ENCODE results near the gene SVIL.
"Not testable (repeated sequence)": the region's sequence is repeated elsewhere in the genome, so short reads cannot be mapped to it uniquely, and the experiment has no call there.

Gene SVIL

GRCh38 chr10:29515879-29516278 is 118.9 kb downstream of the SVIL start:
- not testable (repeated sequence) for DNase-seq (ENCODE audit: low read depth)

GRCh38 chr10:29515104-29515503 is 119.7 kb downstream of the SVIL start:
- DNase-seq (ENCODE audit: low read depth) = not testable (repeated sequence)

- no peak for DNase-seq (ENCODE audit: low read depth)
Measured at GRCh38 chr10:29514306-29514705, 120.5 kb downstream of the SVIL start.

- no peak for DNase-seq (ENCODE audit: low read depth)
Measured at GRCh38 chr10:29512425-29512974, 122.3 kb downstream of the SVIL start.

- not testable (repeated sequence) for DNase-seq (ENCODE audit: low read depth)
Measured at GRCh38 chr10:29511806-29512205, 123.0 kb downstream of the SVIL start.

GRCh38 chr10:29510483-29511157 is 124.2 kb downstream of the SVIL start:
- not testable (repeated sequence) for DNase-seq (ENCODE audit: low read depth)

GRCh38 chr10:29508554-29509244 is 126.1 kb downstream of the SVIL start:
- DNase-seq (ENCODE audit: low read depth) = no peak

GRCh38 chr10:29507750-29508149 is 127.0 kb downstream of the SVIL start:
- DNase-seq (ENCODE audit: low read depth) = not testable (repeated sequence)

GRCh38 chr10:29506324-29506921 is 128.3 kb downstream of the SVIL start:
- not testable (repeated sequence) for DNase-seq (ENCODE audit: low read depth)

- DNase-seq (ENCODE audit: low read depth) = no peak
Measured at GRCh38 chr10:29502351-29502750, 132.4 kb downstream of the SVIL start.

- DNase-seq (ENCODE audit: low read depth) = peak; percentile 74
Measured at GRCh38 chr10:29501692-29502091, 133.1 kb downstream of the SVIL start.

GRCh38 chr10:29499993-29500537 is 134.7 kb downstream of the SVIL start:
- DNase-seq (ENCODE audit: low read depth) = no peak

- peak; percentile 9 for DNase-seq (ENCODE audit: low read depth)
Measured at GRCh38 chr10:29496341-29497162, 138.2 kb downstream of the SVIL start.

- DNase-seq (ENCODE audit: low read depth) = no peak
Measured at GRCh38 chr10:29495366-29495765, 139.4 kb downstream of the SVIL start.

- no peak for DNase-seq (ENCODE audit: low read depth)
Measured at GRCh38 chr10:29493697-29494096, 141.1 kb downstream of the SVIL start.

GRCh38 chr10:29492774-29493173 is 142.0 kb downstream of the SVIL start:
- DNase-seq (ENCODE audit: low read depth) = no peak

GRCh38 chr10:29491918-29492317 is 142.9 kb downstream of the SVIL start:
- DNase-seq (ENCODE audit: low read depth) = no peak

- not testable (repeated sequence) for DNase-seq (ENCODE audit: low read depth)
Measured at GRCh38 chr10:29490781-29491280, 143.9 kb downstream of the SVIL start.

GRCh38 chr10:29488471-29488870 is 146.3 kb downstream of the SVIL start:
- DNase-seq (ENCODE audit: low read depth) = not testable (repeated sequence)

GRCh38 chr10:29487884-29488266 is 146.9 kb downstream of the SVIL start:
- DNase-seq (ENCODE audit: low read depth) = not testable (repeated sequence)

All from HS-5 (cell line).